ENCODE results near the gene ANO7.

DNA sequence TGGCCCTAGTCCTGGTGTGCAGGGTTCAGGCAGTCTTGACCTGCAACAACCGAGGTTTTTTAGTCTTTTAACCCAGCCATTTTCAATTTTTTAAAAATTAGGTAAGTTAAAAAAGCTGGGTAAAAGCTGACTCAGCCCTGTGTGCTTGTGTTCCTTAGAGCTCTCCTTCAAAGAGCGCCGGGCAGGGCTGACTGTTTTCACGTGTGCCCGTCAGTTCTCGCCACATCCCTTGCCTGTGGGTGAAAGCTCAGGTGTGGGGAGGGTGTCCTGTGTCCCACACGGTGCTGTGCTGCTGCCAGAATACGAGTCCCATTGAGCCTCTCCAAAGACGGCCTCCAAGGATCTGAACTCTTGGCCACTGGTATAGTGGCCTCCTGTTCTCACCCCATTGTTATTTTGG lies 5.3 kb upstream of the ANO7 start:
- TF ChIP-seq, protein P1, sequence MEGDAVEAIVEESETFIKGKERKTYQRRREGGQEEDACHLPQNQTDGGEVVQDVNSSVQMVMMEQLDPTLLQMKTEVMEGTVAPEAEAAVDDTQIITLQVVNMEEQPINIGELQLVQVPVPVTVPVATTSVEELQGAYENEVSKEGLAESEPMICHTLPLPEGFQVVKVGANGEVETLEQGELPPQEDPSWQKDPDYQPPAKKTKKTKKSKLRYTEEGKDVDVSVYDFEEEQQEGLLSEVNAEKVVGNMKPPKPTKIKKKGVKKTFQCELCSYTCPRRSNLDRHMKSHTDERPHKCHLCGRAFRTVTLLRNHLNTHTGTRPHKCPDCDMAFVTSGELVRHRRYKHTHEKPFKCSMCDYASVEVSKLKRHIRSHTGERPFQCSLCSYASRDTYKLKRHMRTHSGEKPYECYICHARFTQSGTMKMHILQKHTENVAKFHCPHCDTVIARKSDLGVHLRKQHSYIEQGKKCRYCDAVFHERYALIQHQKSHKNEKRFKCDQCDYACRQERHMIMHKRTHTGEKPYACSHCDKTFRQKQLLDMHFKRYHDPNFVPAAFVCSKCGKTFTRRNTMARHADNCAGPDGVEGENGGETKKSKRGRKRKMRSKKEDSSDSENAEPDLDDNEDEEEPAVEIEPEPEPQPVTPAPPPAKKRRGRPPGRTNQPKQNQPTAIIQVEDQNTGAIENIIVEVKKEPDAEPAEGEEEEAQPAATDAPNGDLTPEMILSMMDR (IDR thresholded peaks at IDR 0.05 in 4 of 5, conservative IDR thresholded peaks at IDR 0.05 in 1 of 5), result no peak
- TF ChIP-seq POLR2A (IDR thresholded peaks at IDR 0.05), result no peak

Measured in gastrocnemius medialis (tissue), 4 donors.